C4-2B (cell line): ENCODE measurements around the gene KLHL17.
A peak's percentile ranks its signal among the peaks of the same experiment; 100 is the strongest.

Source experiments
- H3K27ac ChIP-seq: fragments of 450-650 bp; 2 replicates; pipeline ENCODE4 v1.5.1; 2017
- ZFX ChIP-seq: fragments of 450-650 bp; IDR thresholded peaks from 2 replicates; pipeline ENCODE4 v1.6.1; 2017
- TF ChIP-seq, protein P1 (sequence below): fragments of 450-650 bp; conservative IDR thresholded peaks from 2 replicates; pipeline ENCODE4 v1.5.1; 2017; ENCODE audit warnings: mild to moderate bottlenecking

Gene KLHL17

DNA sequence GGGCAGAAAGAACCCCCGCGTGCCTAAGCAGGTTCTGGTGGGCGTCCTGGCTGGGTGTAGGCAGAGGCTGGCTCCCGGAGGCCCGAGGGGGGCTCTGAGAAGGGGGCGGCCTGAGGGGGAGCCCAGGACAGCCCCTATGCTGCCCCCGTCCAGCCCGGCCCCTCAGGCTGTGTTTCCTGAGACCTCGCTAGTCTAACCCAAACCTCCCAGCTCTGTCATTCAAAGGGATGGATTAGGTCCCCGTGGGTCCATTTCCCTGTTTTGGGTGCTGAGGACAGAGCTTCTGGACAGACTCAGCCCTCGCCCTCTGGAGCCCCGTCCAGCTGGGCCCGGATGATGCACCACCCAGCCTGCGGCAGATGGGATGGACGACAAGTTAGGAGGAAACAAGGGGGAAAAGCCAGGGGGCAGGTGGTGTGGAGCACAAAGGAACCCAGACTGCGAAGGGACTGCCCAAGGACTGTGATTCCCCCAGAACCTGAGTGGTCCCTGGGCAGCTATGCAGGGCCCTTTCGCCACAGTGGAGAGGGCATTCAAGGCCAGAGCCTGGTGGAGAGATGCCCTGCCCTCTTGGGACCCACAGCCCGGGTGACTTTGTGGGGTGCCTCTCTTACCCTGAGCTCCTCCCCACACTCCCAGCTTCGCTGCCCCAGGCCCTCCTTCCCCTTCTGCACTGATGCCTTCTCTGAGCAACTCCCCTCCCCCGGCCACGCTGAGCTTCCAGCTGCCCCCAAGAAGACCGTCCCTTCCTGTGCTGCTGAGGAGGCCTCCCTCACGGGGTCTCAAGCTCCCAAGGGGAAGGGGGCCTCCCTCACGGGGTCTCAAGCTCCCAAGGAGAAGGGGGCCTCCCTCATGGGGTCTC, 36.7 kb downstream of the KLHL17 start:
- TF ChIP-seq, protein P1, sequence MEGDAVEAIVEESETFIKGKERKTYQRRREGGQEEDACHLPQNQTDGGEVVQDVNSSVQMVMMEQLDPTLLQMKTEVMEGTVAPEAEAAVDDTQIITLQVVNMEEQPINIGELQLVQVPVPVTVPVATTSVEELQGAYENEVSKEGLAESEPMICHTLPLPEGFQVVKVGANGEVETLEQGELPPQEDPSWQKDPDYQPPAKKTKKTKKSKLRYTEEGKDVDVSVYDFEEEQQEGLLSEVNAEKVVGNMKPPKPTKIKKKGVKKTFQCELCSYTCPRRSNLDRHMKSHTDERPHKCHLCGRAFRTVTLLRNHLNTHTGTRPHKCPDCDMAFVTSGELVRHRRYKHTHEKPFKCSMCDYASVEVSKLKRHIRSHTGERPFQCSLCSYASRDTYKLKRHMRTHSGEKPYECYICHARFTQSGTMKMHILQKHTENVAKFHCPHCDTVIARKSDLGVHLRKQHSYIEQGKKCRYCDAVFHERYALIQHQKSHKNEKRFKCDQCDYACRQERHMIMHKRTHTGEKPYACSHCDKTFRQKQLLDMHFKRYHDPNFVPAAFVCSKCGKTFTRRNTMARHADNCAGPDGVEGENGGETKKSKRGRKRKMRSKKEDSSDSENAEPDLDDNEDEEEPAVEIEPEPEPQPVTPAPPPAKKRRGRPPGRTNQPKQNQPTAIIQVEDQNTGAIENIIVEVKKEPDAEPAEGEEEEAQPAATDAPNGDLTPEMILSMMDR = no peak
- no peak for TF ChIP-seq ZFX
- H3K27ac ChIP-seq = no peak overlapping the region

DNA sequence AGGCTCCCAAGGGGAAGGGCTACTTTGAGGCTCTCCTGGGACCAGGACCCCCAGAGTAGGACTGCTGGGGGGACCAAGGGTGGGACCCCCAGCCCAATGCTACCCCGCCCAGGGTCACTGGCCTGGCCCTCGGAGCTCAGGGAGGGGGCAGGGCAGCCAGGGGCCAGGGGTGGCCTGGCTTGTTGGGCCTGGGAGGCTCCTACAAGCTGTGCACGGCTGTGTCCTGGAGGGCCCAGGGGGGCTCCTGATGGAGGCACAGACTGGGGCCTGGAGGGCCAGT, 37.3 kb downstream of the KLHL17 start:
- no peak for TF ChIP-seq ZFX
- TF ChIP-seq, protein P1 = no peak
- no peak overlapping the region for H3K27ac ChIP-seq

DNA sequence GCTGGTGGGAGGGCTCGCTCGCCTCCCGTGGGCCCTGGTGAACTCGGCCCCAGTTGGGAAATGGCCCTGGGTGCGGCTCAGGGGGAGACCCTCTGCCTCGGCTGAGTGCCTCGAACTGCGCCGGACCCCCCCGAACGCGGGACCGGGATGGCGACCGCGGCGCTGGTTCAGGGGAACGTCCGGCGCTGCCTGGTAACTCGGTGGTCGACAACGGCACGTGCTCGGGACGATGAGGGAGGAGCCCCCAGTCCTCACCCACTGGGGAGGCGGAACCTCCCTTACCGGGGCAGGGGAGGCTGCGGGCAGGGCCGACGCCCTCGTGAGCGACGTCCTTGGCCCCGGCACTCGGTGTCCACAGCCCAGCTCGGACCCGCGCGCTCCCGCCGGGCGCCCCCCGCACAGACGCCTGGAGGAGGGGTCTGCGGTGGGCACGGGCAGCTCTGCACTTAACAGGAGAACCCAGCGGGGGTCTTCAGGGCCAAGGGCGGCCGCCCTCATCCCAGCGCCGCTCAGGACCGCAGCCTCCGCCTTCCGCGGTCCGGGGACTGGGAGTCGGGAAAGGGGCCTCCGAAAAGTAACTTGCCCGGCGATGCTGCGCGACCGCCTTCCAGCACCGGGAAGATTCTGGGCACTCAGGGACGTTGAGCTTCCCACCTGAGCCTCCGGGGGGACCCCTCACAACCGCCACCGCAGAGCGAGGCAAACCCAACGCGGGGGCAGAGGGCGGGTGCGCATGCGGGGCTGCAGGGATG, 37.8 kb downstream of the KLHL17 start:
- H3K27ac ChIP-seq = peak overlapping the region; percentile 95; the same call in 1 of the 2 replicates
- TF ChIP-seq, protein P1 = no peak
- no peak for TF ChIP-seq ZFX

DNA sequence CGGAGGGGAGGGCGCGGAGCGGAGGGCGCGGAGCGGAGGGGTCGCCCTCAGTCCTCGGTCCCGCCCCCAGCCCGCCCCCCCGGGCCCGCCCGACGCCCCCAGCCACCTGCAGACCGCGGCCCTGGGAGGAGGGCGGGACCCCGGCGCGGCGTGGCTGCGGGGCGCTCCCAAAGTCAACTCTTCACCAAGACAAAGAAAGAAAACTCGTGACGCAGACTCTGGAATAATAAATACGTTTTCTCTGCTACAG, 38.3 kb downstream of the KLHL17 start:
- H3K27ac ChIP-seq = peak overlapping the region; percentile 95
- TF ChIP-seq ZFX = no peak
- TF ChIP-seq, protein P1 = no peak

DNA sequence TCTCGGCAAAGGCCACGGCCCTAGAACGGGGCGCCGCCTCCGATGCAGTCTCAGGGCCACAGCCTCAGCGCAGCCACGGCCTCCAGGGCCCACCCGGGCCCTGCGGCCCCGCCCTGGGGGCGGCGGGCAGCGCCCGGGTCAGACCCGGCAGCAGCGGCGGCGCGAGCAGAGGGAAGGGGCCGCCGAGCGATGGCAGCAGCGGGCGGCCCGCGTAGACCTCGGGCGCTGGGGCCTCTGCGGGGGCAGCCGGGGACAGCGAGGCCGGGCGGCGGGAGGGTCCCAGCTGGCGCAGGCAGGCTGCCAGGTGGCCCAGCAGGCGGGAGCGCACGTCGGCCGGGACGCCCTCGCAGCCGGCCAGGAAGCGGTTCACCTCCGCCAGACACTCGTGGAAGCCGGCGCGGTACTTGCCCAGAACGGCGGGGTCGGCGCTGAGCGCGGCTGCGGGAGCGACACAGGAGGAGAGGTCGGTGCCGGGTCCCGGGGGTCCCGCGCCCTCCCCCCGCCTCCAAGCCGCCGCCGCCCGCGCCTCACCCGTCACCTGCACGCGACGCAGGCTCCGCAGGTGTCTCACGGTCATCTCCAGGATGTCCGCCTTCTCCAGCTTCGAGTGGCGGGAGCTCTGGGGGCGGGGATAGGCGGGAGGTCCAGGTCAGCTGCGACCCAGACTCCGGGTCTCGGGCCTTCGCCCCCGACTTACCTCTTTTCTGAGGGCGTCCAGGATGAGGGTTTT, 38.8 kb downstream of the KLHL17 start:
- TF ChIP-seq, protein P1 = no peak; the same call in 1 of the 2 replicates
- TF ChIP-seq ZFX = 0 out of 2 replicates have a peak, but pooled peaks have one; percentile 31
- peak overlapping the region; percentile 95 for H3K27ac ChIP-seq

DNA sequence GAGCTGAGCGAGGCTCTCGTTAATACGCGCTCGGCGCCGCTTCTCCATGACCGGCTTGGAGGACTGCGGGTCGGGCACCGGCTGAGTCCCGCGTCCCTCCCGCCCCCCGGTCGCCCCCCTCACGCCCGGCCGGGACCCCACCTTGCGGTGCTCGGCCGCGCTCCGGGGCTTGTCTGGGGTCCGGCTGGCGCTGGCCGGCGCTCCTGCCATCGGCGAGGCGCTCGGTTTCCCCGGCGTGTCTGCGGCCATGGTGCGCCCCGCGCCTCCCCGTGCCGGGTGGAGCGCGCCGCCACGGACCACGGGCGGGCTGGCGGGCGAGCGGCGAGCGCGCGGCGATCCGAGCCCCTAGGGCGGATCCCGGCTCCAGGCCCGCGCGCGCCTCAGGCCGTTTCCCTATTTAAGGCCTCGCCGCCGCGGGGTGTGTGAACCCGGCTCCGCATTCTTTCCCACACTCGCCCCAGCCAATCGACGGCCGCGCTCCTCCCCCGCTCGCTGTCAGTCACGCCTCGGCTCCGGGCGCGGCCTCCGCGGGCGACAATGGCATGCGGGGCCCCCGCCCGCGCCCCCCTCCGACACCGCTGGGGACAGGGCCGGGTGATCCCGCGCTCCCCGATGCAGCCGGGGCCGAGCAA, 39.5 kb downstream of the KLHL17 start, which contains the start of gene HES4:
TSS of gene HES4 (minus strand) at position 373 of the 632 bp plus-strand sequence. CDS start at position 249, 124 bp downstream.
- TF ChIP-seq, protein P1 = no peak
- TF ChIP-seq ZFX = peak; percentile 78; the same call in 1 of the 2 replicates
- peak within 1 kb of the TSS; percentile 95 for H3K27ac ChIP-seq
